Loucy (cell line): Measurements from ENCODE around the gene PPL.

ENCODE experiments used
- H2AFZ ChIP-seq: fragments of 200-600 bp; sonication (generic); 2 replicates; pipeline ENCODE4 v1.6.0; 2016; ENCODE audit warnings: antibody characterized with exemption, mild to moderate bottlenecking, low read length, moderate library complexity
- H3F3A ChIP-seq: fragments of 200-600 bp; 2 replicates; pipeline ENCODE4 v1.6.0; 2016; ENCODE audit warnings: antibody characterized with exemption, low read depth, mild to moderate bottlenecking
- H3K27me3 ChIP-seq: fragments of 200-600 bp; sonication (generic); 2 replicates; pipeline ENCODE4 v1.6.1; 2014; ENCODE audit warnings: low read length, mild to moderate bottlenecking; ENCODE audit not compliant: insufficient read depth, poor library complexity, severe bottlenecking
- H3K36me3 ChIP-seq: fragments of 200-600 bp; sonication (generic); 2 replicates; pipeline ENCODE4 v1.6.1; 2016; ENCODE audit warnings: low read length; ENCODE audit not compliant: insufficient read depth
- H3K4me1 ChIP-seq: fragments of 200-600 bp; sonication (generic); 2 replicates; pipeline ENCODE4 v1.5.1; 2014; ENCODE audit warnings: low read length, mild to moderate bottlenecking; ENCODE audit not compliant: insufficient read depth, poor library complexity, severe bottlenecking
- H3K4me2 ChIP-seq: fragments of 200-600 bp; sonication (generic); 2 replicates; pipeline ENCODE4 v1.6.0; 2014; ENCODE audit warnings: antibody characterized with exemption, low read length, low read depth, mild to moderate bottlenecking; ENCODE audit not compliant: poor library complexity, severe bottlenecking
- H3K4me3 ChIP-seq: fragments of 200-600 bp; sonication (generic); 2 replicates; pipeline ENCODE4 v1.5.1; 2014; ENCODE audit warnings: low read length, mild to moderate bottlenecking, mixed read lengths; ENCODE audit not compliant: poor library complexity, severe bottlenecking
- H3K79me2 ChIP-seq: fragments of 200-600 bp; sonication (generic); 2 replicates; pipeline ENCODE4 v1.6.1; 2014; ENCODE audit warnings: low read length; ENCODE audit not compliant: insufficient read depth
- H3K9ac ChIP-seq: fragments of 200-600 bp; sonication (generic); 2 replicates; pipeline ENCODE4 v1.6.0; 2014; ENCODE audit warnings: mild to moderate bottlenecking, low read depth, low read length, moderate library complexity; ENCODE audit not compliant: poor library complexity, severe bottlenecking
- H3K9me2 ChIP-seq: fragments of 200-600 bp; sonication (generic); replicated peaks from 2 replicates; pipeline ENCODE4 v1.6.1; 2016; ENCODE audit warnings: low read depth, low read length, mixed read lengths
- H3K9me3 ChIP-seq: fragments of 200-600 bp; sonication (generic); 2 replicates; pipeline ENCODE4 v1.6.1; 2014; ENCODE audit warnings: mild to moderate bottlenecking, antibody characterized with exemption, low read length, low read depth; ENCODE audit not compliant: insufficient read depth
- H4K20me1 ChIP-seq: fragments of 200-600 bp; sonication (generic); 2 replicates; pipeline ENCODE4 v1.6.0; 2014; ENCODE audit warnings: antibody characterized with exemption, low read length, mild to moderate bottlenecking; ENCODE audit not compliant: insufficient read depth, poor library complexity, severe bottlenecking
- EZH2phosphoT487 ChIP-seq: fragments of 200-600 bp; IDR thresholded peaks from 2 replicates; pipeline ENCODE4 v1.6.1; 2018; ENCODE audit warnings: antibody characterized with exemption, mild to moderate bottlenecking, moderate library complexity, borderline replicate concordance
- TF ChIP-seq, protein P1 (sequence below): fragments of 200-600 bp; sonication (generic); conservative IDR thresholded peaks from 2 replicates; pipeline ENCODE4 v1.5.1; 2014; ENCODE audit warnings: mild to moderate bottlenecking, antibody characterized with exemption, low read length

The PPL gene, protein sequence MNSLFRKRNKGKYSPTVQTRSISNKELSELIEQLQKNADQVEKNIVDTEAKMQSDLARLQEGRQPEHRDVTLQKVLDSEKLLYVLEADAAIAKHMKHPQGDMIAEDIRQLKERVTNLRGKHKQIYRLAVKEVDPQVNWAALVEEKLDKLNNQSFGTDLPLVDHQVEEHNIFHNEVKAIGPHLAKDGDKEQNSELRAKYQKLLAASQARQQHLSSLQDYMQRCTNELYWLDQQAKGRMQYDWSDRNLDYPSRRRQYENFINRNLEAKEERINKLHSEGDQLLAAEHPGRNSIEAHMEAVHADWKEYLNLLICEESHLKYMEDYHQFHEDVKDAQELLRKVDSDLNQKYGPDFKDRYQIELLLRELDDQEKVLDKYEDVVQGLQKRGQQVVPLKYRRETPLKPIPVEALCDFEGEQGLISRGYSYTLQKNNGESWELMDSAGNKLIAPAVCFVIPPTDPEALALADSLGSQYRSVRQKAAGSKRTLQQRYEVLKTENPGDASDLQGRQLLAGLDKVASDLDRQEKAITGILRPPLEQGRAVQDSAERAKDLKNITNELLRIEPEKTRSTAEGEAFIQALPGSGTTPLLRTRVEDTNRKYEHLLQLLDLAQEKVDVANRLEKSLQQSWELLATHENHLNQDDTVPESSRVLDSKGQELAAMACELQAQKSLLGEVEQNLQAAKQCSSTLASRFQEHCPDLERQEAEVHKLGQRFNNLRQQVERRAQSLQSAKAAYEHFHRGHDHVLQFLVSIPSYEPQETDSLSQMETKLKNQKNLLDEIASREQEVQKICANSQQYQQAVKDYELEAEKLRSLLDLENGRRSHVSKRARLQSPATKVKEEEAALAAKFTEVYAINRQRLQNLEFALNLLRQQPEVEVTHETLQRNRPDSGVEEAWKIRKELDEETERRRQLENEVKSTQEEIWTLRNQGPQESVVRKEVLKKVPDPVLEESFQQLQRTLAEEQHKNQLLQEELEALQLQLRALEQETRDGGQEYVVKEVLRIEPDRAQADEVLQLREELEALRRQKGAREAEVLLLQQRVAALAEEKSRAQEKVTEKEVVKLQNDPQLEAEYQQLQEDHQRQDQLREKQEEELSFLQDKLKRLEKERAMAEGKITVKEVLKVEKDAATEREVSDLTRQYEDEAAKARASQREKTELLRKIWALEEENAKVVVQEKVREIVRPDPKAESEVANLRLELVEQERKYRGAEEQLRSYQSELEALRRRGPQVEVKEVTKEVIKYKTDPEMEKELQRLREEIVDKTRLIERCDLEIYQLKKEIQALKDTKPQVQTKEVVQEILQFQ (N-terminal part only)

GRCh38 chr16:4936991-4937781, at the start of gene PPL:
Gene PPL (minus strand): TSS chr16:4937148. CDS start chr16:4937045, 103 bp downstream.
- H2AFZ ChIP-seq = no peak within 1 kb of the TSS
- H3K4me3 ChIP-seq = no peak within 1 kb of the TSS
- no peaks in the 10 kb centered on the region for H3K9me2 ChIP-seq
- no peaks in the 10 kb centered on the region for H3K27me3 ChIP-seq
- H3K36me3 ChIP-seq = no peaks in the 10 kb centered on the region
- no peaks in the 10 kb centered on the region for H3F3A ChIP-seq
- no peaks in the 10 kb centered on the region for H3K79me2 ChIP-seq
- no peaks in the 10 kb centered on the region for H4K20me1 ChIP-seq
- no peaks in the 10 kb centered on the region for H3K4me1 ChIP-seq
- TF ChIP-seq EZH2phosphoT487 = no peak
- TF ChIP-seq, protein P1, sequence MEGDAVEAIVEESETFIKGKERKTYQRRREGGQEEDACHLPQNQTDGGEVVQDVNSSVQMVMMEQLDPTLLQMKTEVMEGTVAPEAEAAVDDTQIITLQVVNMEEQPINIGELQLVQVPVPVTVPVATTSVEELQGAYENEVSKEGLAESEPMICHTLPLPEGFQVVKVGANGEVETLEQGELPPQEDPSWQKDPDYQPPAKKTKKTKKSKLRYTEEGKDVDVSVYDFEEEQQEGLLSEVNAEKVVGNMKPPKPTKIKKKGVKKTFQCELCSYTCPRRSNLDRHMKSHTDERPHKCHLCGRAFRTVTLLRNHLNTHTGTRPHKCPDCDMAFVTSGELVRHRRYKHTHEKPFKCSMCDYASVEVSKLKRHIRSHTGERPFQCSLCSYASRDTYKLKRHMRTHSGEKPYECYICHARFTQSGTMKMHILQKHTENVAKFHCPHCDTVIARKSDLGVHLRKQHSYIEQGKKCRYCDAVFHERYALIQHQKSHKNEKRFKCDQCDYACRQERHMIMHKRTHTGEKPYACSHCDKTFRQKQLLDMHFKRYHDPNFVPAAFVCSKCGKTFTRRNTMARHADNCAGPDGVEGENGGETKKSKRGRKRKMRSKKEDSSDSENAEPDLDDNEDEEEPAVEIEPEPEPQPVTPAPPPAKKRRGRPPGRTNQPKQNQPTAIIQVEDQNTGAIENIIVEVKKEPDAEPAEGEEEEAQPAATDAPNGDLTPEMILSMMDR = no peak
- no peaks in the 10 kb centered on the region for H3K9me3 ChIP-seq
- no peak within 1 kb of the TSS for H3K4me2 ChIP-seq
- H3K9ac ChIP-seq = no peak within 1 kb of the TSS

GRCh38 chr16:4984174-4984990, 47.4 kb upstream of the PPL start:
- H3K9ac ChIP-seq = no peak overlapping the region
- no peaks in the 10 kb centered on the region for H3K36me3 ChIP-seq
- no peak overlapping the region for H2AFZ ChIP-seq
- no peaks in the 10 kb centered on the region for H3K27me3 ChIP-seq
- no peak overlapping the region for H3K4me3 ChIP-seq
- H3K9me3 ChIP-seq = no peaks in the 10 kb centered on the region
- H4K20me1 ChIP-seq = no peaks in the 10 kb centered on the region
- H3K9me2 ChIP-seq = no peaks in the 10 kb centered on the region
- no peaks in the 10 kb centered on the region for H3F3A ChIP-seq
- H3K79me2 ChIP-seq = no peaks in the 10 kb centered on the region
- H3K4me2 ChIP-seq = no peak overlapping the region
- TF ChIP-seq, protein P1 = no peak
- TF ChIP-seq EZH2phosphoT487 = no peak
- no peaks in the 10 kb centered on the region for H3K4me1 ChIP-seq
